Stimulated activated effector memory CD8-positive, alpha-beta T cell treated with anti-CD3 and anti-CD28 coated beads, Interleukin-12 subunit alpha, Interleukin-12 subunit beta, amount 100 ng/mL, for 72 hours (primary cell): ENCODE results near the gene LGALS1.

Source experiments
- ATAC-seq: fragments of 150-1000 bp; cut with Tn5 transposase; 2 replicates; pipeline ENCODE4 v1.10.0; 2021
- DNase-seq, 2 donors: peaks; one replicate each; pipeline ENCODE4 v3.0.0; 2021 to 2022; ENCODE audit warnings: low spot score in 2 of 2
- H3K27ac Mint-ChIP-seq: one replicate; pipeline ENCODE4 v1.8.0; 2022; ENCODE audit warnings: mild to moderate bottlenecking, mixed read lengths
- H3K36me3 Mint-ChIP-seq: one replicate; pipeline ENCODE4 v1.8.0; 2022; ENCODE audit warnings: mild to moderate bottlenecking, mixed read lengths
- H3K4me1 Mint-ChIP-seq: one replicate; pipeline ENCODE4 v1.8.0; 2022; ENCODE audit warnings: mixed read lengths
- H3K4me3 Mint-ChIP-seq: one replicate; pipeline ENCODE4 v1.8.0; 2022; ENCODE audit warnings: mild to moderate bottlenecking, mixed read lengths
- H3K9me3 Mint-ChIP-seq: one replicate; pipeline ENCODE4 v1.8.0; 2022; ENCODE audit warnings: mixed read lengths

LGALS1 gene

GRCh38 chr22:37674951-37675929 is at the start of gene LGALS1:
LGALS1 (plus strand) TSS chr22:37675636; CDS start chr22:37675703, 67 bp downstream.
- Mint-ChIP-seq H3K27ac (peak within 1 kb of the TSS; percentile 92), H3K9me3 (no peaks in the 10 kb centered on the region), H3K4me3 (peak within 1 kb of the TSS; percentile 79), H3K4me1 (peaks cover 55% of the 10 kb centered on the region), H3K36me3 (peaks cover 52% of the 10 kb centered on the region)
- ATAC-seq (peak; percentile 77), DNase-seq (peak; percentile 63 to 85)

GRCh38 chr22:37625737-37626136 is 49.7 kb upstream of the LGALS1 start:
- H3K27ac Mint-ChIP-seq, result peak overlapping the region; percentile 98
- H3K4me1 Mint-ChIP-seq, result peaks cover 60% of the 10 kb centered on the region
- H3K9me3 Mint-ChIP-seq, result no peaks in the 10 kb centered on the region
- DNase-seq (no peak), ATAC-seq (no peak)
- H3K36me3 Mint-ChIP-seq, result peaks cover 71% of the 10 kb centered on the region
- H3K4me3 Mint-ChIP-seq, result no peak overlapping the region

GRCh38 chr22:37626144-37626543 is 49.3 kb upstream of the LGALS1 start:
- Mint-ChIP-seq H3K4me1 (peaks cover 62% of the 10 kb centered on the region), H3K4me3 (peak overlapping the region; percentile 61), H3K27ac (peak overlapping the region; percentile 98), H3K9me3 (no peaks in the 10 kb centered on the region), H3K36me3 (peaks cover 71% of the 10 kb centered on the region)
- ATAC-seq, result no peak
- no peak for DNase-seq

GRCh38 chr22:37626556-37627075 is 48.8 kb upstream of the LGALS1 start:
- peak overlapping the region; percentile 98 for H3K27ac Mint-ChIP-seq
- peaks cover 70% of the 10 kb centered on the region for H3K36me3 Mint-ChIP-seq
- peaks cover 67% of the 10 kb centered on the region for H3K4me1 Mint-ChIP-seq
- H3K9me3 Mint-ChIP-seq, result no peaks in the 10 kb centered on the region
- DNase-seq (no peak), ATAC-seq (no peak)
- H3K4me3 Mint-ChIP-seq, result peak overlapping the region; percentile 61

- DNase-seq (no peak), ATAC-seq (peak; percentile 1)
- Mint-ChIP-seq H3K4me1 (peaks cover 72% of the 10 kb centered on the region), H3K9me3 (no peaks in the 10 kb centered on the region), H3K27ac (peak overlapping the region; percentile 98), H3K36me3 (peaks cover 70% of the 10 kb centered on the region), H3K4me3 (peak overlapping the region; percentile 61)
Observed at GRCh38 chr22:37627121-37627520, 48.3 kb upstream of the LGALS1 start.

GRCh38 chr22:37627545-37627944 is 47.9 kb upstream of the LGALS1 start:
- Mint-ChIP-seq H3K4me3 (peak overlapping the region; percentile 61), H3K36me3 (peaks cover 70% of the 10 kb centered on the region), H3K4me1 (peaks cover 76% of the 10 kb centered on the region), H3K27ac (peak overlapping the region; percentile 98), H3K9me3 (no peaks in the 10 kb centered on the region)
- peak; percentile 57 for ATAC-seq
- peak in 1 of 2 donors; percentile 67 for DNase-seq

- DNase-seq (no peak), ATAC-seq (no peak)
- peak overlapping the region; percentile 98 for H3K27ac Mint-ChIP-seq
- peaks cover 84% of the 10 kb centered on the region for H3K4me1 Mint-ChIP-seq
- no peaks in the 10 kb centered on the region for H3K9me3 Mint-ChIP-seq
- peaks cover 68% of the 10 kb centered on the region for H3K36me3 Mint-ChIP-seq
- H3K4me3 Mint-ChIP-seq, result no peak overlapping the region
Observed at GRCh38 chr22:37628830-37629229, 46.6 kb upstream of the LGALS1 start.

GRCh38 chr22:37629928-37630327 is 45.5 kb upstream of the LGALS1 start:
- Mint-ChIP-seq H3K36me3 (peaks cover 69% of the 10 kb centered on the region), H3K27ac (peak overlapping the region; percentile 98), H3K4me3 (no peak overlapping the region), H3K4me1 (peaks cover 84% of the 10 kb centered on the region), H3K9me3 (no peaks in the 10 kb centered on the region)
- DNase-seq (no peak), ATAC-seq (no peak)

- H3K36me3 Mint-ChIP-seq, result peaks cover 62% of the 10 kb centered on the region
- DNase-seq, result no peak
- no peak for ATAC-seq
- H3K9me3 Mint-ChIP-seq, result no peaks in the 10 kb centered on the region
- peak overlapping the region; percentile 98 for H3K27ac Mint-ChIP-seq
- H3K4me3 Mint-ChIP-seq, result peak overlapping the region; percentile 80
- H3K4me1 Mint-ChIP-seq, result peaks cover 79% of the 10 kb centered on the region
Observed at GRCh38 chr22:37630839-37631435, 44.5 kb upstream of the LGALS1 start.

GRCh38 chr22:37631448-37632173 is 43.8 kb upstream of the LGALS1 start:
- Mint-ChIP-seq H3K9me3 (no peaks in the 10 kb centered on the region), H3K4me1 (peaks cover 79% of the 10 kb centered on the region), H3K27ac (peak overlapping the region; percentile 98), H3K36me3 (peaks cover 55% of the 10 kb centered on the region), H3K4me3 (peak overlapping the region; percentile 80)
- ATAC-seq (peak; percentile 1), DNase-seq (peak in 1 of 2 donors; percentile 72)

GRCh38 chr22:37632174-37633088 is 43.0 kb upstream of the LGALS1 start:
- Mint-ChIP-seq H3K27ac (peak overlapping the region; percentile 98), H3K4me1 (peaks cover 79% of the 10 kb centered on the region), H3K36me3 (peaks cover 47% of the 10 kb centered on the region), H3K9me3 (no peaks in the 10 kb centered on the region), H3K4me3 (peak overlapping the region; percentile 80)
- DNase-seq (peak in 1 of 2 donors; percentile 81), ATAC-seq (peak; percentile 24)

GRCh38 chr22:37633089-37633624 is 42.3 kb upstream of the LGALS1 start:
- ATAC-seq (peak; percentile 82), DNase-seq (peak; percentile 57 to 87)
- peaks cover 45% of the 10 kb centered on the region for H3K36me3 Mint-ChIP-seq
- H3K27ac Mint-ChIP-seq, result peak overlapping the region; percentile 98
- peaks cover 78% of the 10 kb centered on the region for H3K4me1 Mint-ChIP-seq
- peak overlapping the region; percentile 80 for H3K4me3 Mint-ChIP-seq
- no peaks in the 10 kb centered on the region for H3K9me3 Mint-ChIP-seq

GRCh38 chr22:37633625-37634416 is 41.6 kb upstream of the LGALS1 start:
- H3K4me3 Mint-ChIP-seq, result peak overlapping the region; percentile 80
- H3K9me3 Mint-ChIP-seq, result no peaks in the 10 kb centered on the region
- peak overlapping the region; percentile 98 for H3K27ac Mint-ChIP-seq
- ATAC-seq (peak; percentile 80), DNase-seq (peak in 1 of 2 donors; percentile 57)
- H3K4me1 Mint-ChIP-seq, result peaks cover 78% of the 10 kb centered on the region
- peaks cover 51% of the 10 kb centered on the region for H3K36me3 Mint-ChIP-seq
